HG03575 (cell line): ENCODE data around the gene ATP11C.
A peak's percentile ranks its signal among the peaks of the same experiment; 100 is the strongest.
"Not testable (repeated sequence)": the region's sequence is repeated elsewhere in the genome, so short reads cannot be mapped to it uniquely, and the experiment has no call there.

Experiments used
- ATAC-seq: cut with Tn5 transposase; IDR thresholded peaks from one replicate; pipeline ENCODE4 v1.9.1; 2021; ENCODE audit not compliant: unreplicated experiment, insufficient number of reproducible peaks, low FRiP score; ENCODE audit errors: extremely low read depth

The ATP11C gene

DNA sequence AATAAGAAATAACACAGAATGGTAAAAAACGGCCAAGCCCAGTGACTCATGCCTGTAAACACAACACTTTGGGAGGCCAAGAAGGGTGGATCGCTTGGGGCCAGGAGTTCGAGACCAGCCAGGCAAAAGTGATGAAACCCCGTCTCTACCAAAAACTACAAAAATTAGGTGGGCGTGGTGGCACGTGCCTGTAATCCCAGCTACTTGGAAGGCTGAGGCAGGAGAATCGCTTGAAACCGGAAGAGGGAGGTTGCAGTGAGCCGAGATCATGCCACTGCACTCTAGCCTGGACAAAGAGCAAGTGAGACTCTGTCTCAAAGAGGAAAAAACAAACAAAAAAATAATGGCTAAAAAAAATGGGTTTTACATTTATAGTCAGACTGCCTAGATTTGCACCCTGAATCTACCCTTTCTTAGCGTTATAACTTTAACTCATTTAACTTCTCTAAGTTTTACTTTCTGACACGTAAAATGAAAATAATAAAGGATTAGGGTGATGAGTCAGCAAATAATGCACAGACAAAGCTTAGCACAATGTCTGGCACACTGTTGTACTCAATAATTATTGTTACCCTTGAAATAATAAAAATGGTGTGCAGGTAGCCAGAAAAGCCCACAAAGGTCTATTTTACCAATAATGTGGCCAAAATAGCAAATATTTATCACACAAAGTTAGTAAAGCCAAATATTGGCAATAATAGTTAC, 55.0 kb downstream of the ATP11C start:
- no peak for ATAC-seq

DNA sequence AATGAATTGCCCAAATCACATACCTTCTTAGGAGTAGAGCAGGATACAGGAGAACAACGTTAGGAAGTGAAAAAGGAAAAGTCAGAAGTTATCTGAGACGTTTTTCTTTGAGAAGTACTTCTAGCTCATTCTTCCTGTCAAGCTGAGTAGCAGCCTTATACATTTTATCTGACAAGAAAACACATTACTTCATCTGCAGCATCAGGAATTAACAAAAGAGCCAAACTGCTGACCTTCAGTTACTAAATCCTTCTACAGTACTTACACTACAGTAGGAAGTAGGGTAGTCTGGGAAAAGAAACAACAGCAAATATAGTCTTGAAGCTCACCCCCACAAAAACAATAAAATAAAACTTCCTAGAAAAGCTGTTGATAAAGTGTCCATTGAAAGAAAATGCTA, 57.0 kb downstream of the ATP11C start:
- no peak for ATAC-seq

DNA sequence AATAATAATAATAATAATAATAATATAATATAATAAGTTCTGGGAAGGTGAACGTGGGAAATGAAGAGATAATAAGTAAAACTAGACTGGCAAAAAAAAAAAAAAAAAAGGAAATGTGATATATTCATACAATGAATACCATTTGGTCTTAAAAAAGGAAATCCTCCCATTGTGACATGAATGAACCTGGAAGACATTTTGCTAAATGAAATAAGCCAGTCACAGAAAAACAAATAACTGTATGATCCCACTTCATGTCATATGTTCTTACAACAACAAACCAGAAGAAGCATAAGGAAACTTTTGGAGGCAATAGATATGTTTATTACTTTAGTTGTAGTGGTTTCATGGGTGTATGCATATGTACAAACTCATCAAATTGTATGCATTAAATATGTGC, 63.1 kb downstream of the ATP11C start:
- ATAC-seq, result no peak

DNA sequence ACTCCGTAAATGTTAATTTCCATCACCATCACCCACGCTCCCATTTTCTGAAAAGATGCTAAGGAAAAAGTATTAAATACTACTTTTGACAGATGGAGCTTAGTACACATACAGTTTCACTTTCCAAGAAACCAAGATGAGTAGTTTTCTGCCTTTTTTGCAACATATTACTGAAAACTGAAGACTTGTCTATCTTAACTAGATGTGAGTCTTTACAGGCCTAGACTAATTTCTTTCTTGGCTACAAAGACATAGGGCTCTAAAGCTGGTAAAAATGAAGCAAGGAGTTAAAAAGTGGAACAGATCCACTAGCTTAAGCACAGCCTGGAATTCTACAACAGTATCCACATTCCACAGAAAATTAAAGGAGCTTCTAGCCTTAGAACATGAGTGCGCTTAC, 68.2 kb downstream of the ATP11C start:
- no peak for ATAC-seq

DNA sequence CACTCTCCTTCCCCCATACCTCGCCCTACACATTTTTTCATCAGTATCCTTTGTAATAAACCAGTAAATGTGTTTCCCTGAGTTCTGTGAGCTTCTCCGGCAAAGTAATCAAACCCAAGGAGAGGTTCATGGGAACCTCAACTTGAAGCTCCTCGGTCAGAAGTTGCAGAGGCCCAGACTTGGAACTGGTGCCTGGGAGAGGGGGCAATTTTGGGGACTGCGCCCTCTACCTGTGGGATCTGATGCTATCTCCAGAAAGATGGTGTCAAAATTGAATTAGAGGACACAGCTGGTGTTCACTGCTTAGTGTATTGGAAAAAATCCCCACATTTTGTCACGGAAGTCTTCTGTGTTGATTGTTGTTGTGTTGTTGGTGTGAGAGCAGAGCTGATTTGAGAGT, 70.6 kb downstream of the ATP11C start:
- no peak for ATAC-seq

DNA sequence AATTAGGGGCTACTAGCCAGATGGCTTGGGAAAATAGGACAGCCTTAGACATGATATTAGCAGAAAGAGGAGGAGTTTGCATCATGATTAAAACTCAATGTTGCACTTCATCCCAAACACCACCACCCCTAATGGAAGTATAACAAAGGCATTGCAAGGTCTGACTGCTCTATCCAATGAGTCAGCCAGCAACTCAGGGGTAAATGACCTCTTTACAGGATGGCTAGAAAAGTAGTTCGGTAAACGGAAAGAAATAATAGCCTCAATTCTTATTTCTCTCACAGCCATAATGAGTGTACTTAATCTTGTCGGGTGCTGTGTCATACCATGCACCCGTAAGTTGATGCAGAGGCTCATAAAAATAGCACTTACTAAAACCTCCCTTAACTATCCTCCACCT, 76.0 kb downstream of the ATP11C start:
- not testable (repeated sequence) for ATAC-seq

DNA sequence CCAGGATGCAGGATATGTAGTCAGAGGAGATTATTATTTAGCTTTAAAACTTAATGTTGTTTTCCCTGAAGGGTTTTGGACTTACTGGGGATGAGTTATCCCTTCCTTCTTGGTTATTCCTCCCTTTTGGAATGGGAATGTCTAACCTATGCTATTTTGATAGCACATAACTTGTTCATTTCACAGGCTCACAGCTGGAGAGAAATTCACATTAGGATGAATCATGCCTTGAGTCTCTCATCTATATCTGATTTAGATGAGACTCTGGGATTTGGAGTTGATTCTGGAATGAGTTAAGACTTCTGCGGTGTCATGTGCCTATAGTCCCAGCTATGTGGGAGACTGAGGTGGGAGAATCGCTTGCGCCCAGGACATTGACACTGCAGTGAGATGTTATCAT, 81.1 kb downstream of the ATP11C start:
- ATAC-seq, result no peak

DNA sequence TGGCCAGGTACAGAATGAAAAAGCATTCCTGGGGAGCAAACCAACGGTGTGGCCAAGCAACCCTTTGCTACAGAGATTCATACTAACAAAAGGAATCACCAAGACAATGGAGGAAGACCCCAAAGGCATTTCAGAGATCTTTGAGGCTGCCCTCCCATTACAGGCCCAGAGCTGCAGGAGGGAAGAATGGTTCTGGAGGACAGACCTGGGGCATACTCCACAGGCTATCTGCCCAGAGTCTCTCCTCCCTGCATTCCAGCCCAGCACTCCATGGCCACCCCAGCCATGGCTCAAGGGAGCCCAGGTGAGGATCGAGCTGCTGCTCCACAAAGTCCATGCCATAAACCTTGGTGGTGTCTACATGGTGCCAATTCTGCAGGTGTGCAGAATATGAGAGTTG, 81.9 kb downstream of the ATP11C start:
- no peak for ATAC-seq

DNA sequence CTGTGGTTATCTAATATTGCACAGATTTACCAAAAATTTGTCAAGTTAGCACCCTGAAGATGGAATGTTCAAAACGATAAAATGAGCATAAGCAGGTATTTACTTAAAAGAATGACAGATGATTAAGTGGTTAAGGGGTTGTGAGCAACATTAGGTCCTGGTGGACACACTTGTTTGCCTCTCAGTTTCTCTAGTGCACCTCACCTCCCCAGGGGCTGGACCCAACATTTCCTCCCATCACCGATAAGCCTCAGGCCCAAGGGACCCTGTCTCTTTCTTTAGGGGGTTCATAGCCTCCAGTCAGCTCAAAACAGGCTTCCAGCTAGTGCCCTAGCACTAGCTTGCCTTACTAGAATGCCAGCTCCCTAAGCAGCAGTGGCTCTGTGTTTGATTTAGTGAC, 88.0 kb downstream of the ATP11C start:
- ATAC-seq, result no peak

DNA sequence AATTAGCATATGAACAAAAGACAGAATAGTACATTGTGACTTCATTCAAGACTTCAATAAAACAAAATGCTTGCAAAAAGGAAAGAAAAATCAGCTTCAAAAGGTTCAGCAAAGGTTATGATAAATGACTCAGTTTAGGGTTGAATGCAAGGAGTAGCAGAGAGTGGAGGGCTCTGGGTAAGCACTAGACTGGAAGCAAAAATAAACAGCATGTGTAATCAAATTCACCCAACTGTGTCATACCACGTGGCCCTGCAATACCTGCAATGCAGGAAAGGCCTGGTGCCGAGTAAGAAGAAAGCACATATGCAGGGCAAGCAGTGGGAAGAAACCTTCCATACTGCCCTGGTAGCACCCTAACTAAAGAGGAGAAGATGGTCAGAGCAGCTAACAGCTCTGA, 88.7 kb downstream of the ATP11C start:
- peak; percentile 67 for ATAC-seq

DNA sequence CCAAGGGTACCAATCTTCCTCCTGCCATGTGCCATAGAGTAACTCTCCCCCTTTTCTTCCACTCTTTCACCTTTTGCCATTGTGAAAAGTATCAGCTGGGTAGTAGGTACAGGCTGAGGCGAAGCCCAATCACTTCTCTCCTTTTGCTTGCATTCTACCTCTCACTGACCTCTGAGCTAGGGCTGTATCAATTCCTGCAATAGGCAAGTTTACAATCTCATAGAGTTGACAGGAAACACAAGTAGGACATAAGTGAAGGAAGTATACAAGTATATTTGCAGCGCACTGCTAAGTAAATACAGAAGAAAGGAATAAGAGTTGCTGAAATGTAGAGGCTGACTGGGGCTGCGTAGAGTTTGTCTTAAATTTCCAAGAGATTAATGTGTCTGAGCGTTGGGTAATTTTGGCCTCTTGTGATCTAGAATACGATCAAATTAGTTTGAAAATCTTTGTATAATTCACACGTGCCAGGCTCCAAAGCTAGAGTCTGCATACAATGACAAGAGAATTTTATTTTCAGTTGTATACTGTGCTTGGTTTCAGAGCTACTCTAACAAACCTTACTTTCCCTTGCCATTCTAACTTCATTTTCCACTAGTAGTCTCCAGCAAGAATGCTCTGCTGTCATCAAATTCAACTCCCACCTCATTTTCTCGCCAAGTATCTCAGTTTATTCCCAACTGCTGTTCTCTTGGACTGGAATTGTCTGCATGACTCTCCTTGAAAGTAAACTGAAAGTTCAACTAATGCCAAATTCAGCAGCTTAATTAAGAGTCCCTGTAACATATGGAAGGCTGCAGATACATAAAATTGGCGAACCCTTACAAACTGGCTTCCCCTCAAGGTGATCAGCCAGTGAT, 90.3 kb downstream of the ATP11C start:
- no peak for ATAC-seq

DNA sequence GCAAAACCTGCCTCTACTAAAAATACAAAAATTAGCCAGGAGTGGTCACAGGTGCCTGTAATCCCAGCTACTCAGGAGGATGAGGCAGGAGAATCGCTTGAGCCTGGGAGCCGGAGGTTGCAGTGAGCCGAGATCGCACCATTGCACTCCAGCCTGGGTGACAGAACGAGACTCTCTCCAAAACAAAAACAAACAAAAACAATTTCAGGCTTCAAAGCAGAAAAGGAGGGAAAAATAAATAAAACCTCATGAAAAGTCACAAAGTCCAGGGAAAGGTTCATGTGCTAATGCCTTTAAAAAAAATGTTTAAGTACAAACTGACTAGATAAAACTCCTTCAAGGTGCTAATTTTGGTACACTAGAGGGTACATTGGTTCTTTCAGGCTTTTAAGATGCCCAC, 96.5 kb downstream of the ATP11C start:
- not testable (repeated sequence) for ATAC-seq

DNA sequence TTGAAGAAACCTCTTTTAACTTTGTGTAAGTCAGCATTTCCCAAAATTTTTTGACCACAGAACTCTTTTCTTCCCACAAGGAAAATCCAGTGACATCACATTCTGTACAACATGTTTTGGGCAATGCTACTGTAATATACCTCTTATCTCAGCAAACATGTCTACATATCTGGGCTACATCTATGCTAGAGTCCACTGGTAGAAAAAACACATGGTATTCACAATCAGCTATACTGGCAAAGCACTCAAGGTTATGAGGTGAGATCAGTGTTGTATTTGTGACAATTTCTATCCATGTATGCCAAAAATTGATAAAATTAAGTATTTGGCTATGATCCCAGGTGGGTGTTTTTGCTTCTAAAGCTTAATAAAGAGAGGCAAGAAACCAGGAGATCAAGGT, 98.0 kb downstream of the ATP11C start:
- no peak for ATAC-seq

DNA sequence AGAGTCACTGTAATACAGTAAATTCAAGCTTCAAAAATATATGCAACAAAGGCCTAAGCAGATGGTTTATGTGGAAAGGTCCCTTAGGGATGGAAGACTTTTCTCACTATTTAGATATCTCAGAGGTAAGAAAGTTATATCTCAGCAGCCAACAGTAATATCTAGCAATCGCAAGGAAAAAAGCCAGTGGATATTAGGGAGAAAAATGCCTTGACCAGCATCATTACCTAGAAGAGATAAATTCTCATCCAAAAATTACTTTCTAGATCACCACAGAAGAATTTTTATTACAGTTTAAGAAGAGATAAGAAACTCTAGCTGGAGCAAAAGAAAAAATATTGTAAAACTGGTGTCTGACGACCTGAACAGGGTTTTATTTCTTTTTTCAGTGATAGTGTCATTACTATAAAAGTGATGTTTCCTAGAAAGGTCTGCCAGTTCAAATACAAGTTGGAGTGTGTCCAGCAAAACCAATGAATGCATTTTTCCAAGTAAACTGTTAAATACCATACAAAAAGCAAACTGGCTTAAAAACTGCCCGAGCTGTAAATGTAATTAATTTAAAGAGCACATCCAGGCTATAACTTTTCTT, 100.0 kb downstream of the ATP11C start:
- ATAC-seq, result no peak

DNA sequence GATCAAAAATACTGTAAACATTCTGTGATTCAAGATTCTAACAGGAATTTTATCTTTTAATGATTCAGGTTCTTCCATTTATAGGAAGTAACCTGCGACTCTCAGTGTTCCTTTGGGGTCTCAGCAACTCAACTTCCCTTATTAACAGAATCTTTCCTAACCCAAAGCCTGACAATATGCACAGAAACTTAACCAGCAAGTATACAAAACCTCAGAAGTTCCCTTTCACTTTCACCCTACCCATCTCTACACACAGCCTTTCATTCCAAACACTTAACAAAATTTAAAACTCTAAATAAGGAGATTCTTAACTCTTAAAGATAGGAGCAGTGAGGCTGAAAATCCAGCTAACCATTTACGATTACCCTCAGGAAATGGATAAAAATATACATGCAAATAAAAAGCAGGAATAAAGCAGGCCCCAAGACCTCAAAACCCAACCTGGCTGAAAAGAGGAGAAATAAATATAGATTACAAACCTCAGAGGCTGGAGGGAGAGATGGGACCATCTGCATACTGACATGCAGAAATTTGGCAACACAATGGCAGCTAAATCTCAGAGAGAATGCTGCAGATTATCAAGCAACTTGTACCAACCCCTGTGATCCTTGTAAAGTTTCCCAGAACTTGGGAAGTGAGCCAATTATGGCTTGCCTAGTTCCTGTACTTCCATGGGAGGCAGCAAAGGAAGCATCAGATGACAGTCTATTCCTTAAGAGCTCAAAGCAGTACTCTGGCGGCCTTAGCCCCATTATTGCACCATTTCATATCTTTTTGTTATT, 101.0 kb downstream of the ATP11C start:
- ATAC-seq, result peak; percentile 82

DNA sequence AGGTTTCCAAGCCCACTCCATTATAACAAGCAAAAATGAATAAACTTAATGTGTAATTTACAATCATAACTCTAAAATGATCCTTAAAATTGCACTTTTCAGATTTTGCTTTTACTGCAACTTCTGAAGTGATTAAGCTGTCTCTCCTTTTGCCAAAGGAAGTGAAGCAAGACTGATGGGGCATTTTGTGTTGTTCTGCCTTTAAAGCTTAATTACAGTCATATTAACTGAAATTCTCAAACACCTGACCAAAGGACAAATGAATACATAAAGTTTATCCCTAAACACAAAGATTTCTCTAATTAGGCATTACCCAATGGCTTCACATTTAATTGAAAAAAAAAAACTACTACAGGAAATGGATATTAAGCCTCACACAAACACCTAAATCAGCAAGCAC, 101.8 kb downstream of the ATP11C start:
- ATAC-seq, result no peak

DNA sequence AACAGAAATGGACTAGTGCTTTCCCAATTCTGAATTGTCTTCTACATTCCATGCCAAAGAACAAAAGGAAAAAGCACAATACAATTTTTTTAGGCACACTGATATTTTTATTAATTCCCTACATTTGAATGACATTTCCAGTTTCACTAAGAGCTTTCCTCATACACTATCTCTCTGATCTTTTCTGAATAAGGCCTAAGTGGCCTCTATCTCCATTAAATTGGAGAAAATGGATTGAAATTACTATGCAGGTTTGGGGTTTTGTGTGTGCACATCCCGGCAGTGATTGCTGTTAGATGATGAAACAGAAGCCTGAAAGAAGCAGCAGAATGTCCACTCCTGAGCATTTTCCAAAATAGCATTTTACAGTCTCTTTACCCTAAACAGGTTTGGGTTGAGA, 104.0 kb downstream of the ATP11C start:
- no peak for ATAC-seq

DNA sequence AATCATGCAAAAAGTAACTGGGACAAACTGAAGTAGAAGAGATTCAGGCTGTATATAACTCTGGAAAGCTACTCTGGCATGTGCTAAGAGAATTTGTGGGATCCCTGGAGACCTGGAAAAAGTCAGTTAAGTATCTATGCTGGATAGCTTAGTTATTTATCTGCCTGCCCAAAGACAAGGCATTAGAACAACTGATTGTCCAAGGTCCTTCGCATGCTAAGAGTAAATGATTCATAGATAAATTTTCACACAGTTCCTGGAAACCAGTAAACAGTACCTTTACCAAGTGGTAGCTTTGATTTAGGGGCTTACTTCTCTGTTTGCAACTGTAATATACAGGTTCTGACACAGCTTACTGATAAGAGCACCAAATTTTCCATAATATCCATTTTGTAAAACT, 104.8 kb downstream of the ATP11C start:
- no peak for ATAC-seq
